Measurements from ENCODE around the gene LCE3D.
A peak's percentile ranks its signal among the peaks of the same experiment; 100 is the strongest.

LCE3D gene

DNA sequence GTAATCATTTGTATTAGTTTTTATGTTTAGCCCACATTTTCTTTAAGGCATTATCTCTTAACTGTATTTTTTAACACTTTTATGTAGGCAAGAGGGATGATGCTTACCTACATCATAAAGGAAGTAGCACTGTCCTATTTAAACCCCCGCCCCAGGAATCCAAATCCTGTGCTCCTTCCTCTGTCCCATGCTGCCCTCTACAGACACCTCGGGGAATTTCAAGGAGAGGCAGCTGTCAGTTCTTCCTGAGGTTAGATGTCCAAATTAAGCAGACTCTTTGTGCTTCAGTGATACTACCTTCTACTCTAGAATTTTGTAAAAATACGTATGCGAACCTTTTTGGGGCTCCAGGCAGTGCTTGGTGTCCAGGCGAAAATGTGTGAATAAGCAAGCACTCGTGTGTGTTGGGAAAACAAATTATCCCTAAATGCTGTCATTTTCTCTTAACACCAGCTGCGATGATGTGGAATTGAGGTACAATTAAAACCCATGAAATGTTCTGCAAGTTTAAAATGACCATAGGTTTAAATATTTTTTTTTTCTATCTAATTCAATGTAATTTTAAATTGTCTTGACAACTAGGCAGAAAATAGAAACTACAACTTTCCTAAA, 46.9 kb downstream of the LCE3D start:
- H3K4me3 ChIP-seq (replicated peaks in 1 of 2; ENCODE audit: low read depth in 2 of 2, low read length in 2 of 2) = no peak overlapping the region
- TF ChIP-seq, protein P1, sequence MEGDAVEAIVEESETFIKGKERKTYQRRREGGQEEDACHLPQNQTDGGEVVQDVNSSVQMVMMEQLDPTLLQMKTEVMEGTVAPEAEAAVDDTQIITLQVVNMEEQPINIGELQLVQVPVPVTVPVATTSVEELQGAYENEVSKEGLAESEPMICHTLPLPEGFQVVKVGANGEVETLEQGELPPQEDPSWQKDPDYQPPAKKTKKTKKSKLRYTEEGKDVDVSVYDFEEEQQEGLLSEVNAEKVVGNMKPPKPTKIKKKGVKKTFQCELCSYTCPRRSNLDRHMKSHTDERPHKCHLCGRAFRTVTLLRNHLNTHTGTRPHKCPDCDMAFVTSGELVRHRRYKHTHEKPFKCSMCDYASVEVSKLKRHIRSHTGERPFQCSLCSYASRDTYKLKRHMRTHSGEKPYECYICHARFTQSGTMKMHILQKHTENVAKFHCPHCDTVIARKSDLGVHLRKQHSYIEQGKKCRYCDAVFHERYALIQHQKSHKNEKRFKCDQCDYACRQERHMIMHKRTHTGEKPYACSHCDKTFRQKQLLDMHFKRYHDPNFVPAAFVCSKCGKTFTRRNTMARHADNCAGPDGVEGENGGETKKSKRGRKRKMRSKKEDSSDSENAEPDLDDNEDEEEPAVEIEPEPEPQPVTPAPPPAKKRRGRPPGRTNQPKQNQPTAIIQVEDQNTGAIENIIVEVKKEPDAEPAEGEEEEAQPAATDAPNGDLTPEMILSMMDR (IDR thresholded peaks at IDR 0.05; ENCODE audit: low read depth, low read length) = peak; percentile 71
- DNase-seq (ENCODE audit: low read depth in 2 of 2) = peak; percentile 20 to 38
